ENCODE measurements around the gene CD6.

The CD6 gene

GRCh38 chr11:61010466-61011228 is 39.2 kb downstream of the CD6 start:
- DNase-seq (ENCODE audit: low read depth, low spot score): no peak

GRCh38 chr11:61011229-61011870 is 39.9 kb downstream of the CD6 start:
- DNase-seq (ENCODE audit: low read depth, low spot score): no peak

- peak; percentile 31 for DNase-seq (ENCODE audit: low read depth, low spot score)
These were observed 40.7 kb downstream of the CD6 start for GRCh38 chr11:61011950-61012736.

- DNase-seq (ENCODE audit: low read depth, low spot score): no peak
These were observed 41.3 kb downstream of the CD6 start for GRCh38 chr11:61012737-61013215.

GRCh38 chr11:61018059-61018458 is 46.6 kb downstream of the CD6 start:
- no peak for DNase-seq (ENCODE audit: low read depth, low spot score)

- DNase-seq (ENCODE audit: low read depth, low spot score): no peak
These were observed 47.8 kb downstream of the CD6 start for GRCh38 chr11:61019037-61019831.

GRCh38 chr11:61019832-61020405 is 48.4 kb downstream of the CD6 start:
- no peak for DNase-seq (ENCODE audit: low read depth, low spot score)

- no peak for DNase-seq (ENCODE audit: low read depth, low spot score)
These were observed 49.2 kb downstream of the CD6 start for GRCh38 chr11:61020551-61021235.

GRCh38 chr11:61021661-61022212 is 50.3 kb downstream of the CD6 start:
- DNase-seq (ENCODE audit: low read depth, low spot score): no peak

GRCh38 chr11:61022311-61023085 is 51.0 kb downstream of the CD6 start:
- DNase-seq (ENCODE audit: low read depth, low spot score): no peak

- DNase-seq (ENCODE audit: low read depth, low spot score): no peak
These were observed 51.8 kb downstream of the CD6 start for GRCh38 chr11:61023086-61023965.

- no peak for DNase-seq (ENCODE audit: low read depth, low spot score)
These were observed 52.5 kb downstream of the CD6 start for GRCh38 chr11:61023966-61024295.

GRCh38 chr11:61024938-61025820 is 53.7 kb downstream of the CD6 start:
- DNase-seq (ENCODE audit: low read depth, low spot score): no peak

- DNase-seq (ENCODE audit: low read depth, low spot score): no peak
These were observed 54.3 kb downstream of the CD6 start for GRCh38 chr11:61025821-61026120.

GRCh38 chr11:61026121-61027031 is 54.9 kb downstream of the CD6 start:
- DNase-seq (ENCODE audit: low read depth, low spot score): no peak

GRCh38 chr11:61027141-61027840 is 55.8 kb downstream of the CD6 start:
- no peak for DNase-seq (ENCODE audit: low read depth, low spot score)

All from smooth muscle cell of the brain vasculature (primary cell).